LNCaP clone FGC (cell line): Measurements from ENCODE around the gene MAST4.
A peak's percentile ranks its signal among the peaks of the same experiment; 100 is the strongest.

Experiments
- DNase-seq: peaks from one replicate; pipeline ENCODE4 v3.0.0-alpha.2; 2011; ENCODE audit warnings: low read depth
- H3K4me3 ChIP-seq: 2 replicates; pipeline ENCODE4 v1.5.1; 2011; ENCODE audit warnings: mild to moderate bottlenecking, low read depth, low read length, control low read depth
- TF ChIP-seq, protein P1 (sequence below): IDR thresholded peaks from 2 replicates; pipeline ENCODE4 v1.5.1; 2012; ENCODE audit warnings: mild to moderate bottlenecking; ENCODE audit not compliant: control insufficient read depth, insufficient read depth; ENCODE audit errors: extremely low read depth

The MAST4 gene

DNA sequence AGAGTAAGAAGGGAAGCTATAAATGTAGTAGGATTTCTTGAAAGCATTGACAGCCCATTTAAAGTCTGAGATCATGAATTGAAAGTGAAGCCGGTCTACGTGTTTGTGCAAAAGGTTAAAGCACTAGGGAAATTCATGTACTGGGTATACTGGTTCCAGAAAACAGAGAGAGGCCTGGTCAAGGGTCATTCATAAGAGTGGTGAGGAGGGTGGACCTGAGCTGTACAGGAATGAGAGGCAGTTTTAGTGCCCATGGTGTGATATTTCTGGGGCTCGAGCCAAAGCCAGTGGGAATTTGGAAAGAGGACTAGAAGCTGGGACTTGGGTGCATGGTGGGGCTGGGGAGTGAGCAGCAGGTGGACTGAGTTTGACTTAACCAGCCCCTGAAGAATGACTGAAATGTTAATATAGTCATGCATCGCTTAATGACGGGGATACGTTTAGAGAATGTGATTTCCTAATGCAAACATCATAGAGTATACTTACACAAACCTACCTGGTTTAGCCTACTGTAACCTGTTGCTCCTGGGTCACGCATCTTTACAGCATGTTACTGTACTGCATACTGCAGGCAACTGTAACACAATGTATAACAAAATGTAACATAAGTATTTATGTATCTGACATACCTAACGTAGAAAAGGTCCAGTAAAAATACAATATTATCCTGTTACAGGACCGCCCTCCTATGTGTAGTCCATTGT is 173.0 kb downstream of the MAST4 start:
- TF ChIP-seq, protein P1, sequence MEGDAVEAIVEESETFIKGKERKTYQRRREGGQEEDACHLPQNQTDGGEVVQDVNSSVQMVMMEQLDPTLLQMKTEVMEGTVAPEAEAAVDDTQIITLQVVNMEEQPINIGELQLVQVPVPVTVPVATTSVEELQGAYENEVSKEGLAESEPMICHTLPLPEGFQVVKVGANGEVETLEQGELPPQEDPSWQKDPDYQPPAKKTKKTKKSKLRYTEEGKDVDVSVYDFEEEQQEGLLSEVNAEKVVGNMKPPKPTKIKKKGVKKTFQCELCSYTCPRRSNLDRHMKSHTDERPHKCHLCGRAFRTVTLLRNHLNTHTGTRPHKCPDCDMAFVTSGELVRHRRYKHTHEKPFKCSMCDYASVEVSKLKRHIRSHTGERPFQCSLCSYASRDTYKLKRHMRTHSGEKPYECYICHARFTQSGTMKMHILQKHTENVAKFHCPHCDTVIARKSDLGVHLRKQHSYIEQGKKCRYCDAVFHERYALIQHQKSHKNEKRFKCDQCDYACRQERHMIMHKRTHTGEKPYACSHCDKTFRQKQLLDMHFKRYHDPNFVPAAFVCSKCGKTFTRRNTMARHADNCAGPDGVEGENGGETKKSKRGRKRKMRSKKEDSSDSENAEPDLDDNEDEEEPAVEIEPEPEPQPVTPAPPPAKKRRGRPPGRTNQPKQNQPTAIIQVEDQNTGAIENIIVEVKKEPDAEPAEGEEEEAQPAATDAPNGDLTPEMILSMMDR, result no peak
- H3K4me3 ChIP-seq, result no peak overlapping the region
- no peak for DNase-seq

DNA sequence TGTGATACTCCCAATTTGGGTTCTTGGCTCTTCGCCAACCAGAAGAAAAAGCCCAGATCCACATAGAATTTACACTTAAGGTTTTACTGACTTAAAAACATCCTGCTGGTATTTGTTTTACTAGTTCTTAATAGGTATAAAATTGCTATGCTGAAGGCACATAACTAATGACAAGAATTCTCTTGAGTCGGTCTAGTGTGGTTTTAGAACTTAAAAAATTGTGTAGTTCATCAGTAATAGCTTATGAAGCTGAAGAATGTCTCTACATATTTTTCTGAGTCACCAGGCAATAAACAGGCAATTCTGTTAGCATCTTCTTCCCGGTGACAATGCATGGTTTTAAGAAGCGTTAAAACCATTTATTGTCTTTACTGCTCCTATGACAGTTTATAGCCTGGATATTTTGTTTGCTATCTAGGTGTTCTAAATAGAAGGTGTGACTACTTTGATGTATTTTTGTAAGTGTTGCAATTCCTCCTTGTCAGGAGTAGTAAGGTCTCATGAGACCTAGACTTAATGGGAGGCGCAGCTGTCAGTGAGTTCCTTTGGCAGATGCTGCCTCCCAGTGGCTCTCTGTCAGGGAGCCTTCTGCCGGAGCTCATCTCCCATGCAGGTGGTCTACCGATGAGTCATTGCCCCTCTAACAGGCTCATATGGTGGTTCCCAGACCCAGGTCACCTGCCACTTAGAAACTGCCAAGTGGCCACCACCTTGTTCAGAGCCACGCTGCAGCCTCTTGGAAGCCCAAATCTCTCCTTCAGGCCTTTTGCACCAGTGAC is 173.8 kb downstream of the MAST4 start:
- DNase-seq, result no peak
- TF ChIP-seq, protein P1, result peak; percentile 58
- H3K4me3 ChIP-seq, result no peak overlapping the region

DNA sequence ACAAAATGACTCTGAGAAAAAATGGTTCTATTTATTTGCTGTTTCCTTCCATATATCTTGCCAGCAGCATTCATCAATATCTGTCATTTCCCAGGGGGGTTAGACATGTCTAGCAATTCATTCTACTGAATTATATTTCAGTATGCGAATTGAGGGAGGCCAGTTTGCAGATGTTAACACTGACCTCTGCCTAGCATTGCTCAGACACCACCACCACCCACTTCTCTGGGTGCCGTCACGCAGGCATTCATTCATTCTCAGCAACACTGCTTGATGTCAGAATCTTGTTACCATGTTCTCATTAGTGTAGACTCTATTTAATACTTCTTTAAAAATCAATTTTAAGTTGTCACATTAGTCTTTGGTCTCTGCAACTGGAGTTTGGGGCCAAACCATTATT is 181.7 kb downstream of the MAST4 start:
- no peak for DNase-seq
- TF ChIP-seq, protein P1, result no peak
- H3K4me3 ChIP-seq, result no peak overlapping the region

DNA sequence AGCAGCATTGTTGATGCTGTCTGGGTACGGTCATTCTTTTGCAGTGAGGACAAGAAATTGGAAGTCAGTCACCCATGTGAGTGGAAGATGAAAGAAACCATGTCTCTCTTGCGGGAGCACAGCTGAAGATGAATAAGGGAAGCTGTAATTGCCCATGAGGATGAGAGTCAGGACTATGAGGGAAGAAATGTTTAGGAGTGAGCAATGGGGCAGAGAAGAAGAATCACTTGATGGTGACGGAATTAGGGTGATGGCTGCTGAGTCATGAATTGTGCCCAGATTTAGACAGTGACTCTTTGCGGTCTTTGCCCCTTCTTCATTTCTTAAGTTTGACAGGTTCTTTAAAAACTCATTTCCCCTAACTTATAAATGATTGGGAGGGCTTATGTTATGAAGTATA is 183.3 kb downstream of the MAST4 start:
- TF ChIP-seq, protein P1, result no peak
- DNase-seq, result no peak
- no peak overlapping the region for H3K4me3 ChIP-seq

- TF ChIP-seq, protein P1, result no peak
- no peak overlapping the region for H3K4me3 ChIP-seq
- no peak for DNase-seq
Observed at GRCh38 chr5:66788556-66788955, 192.4 kb downstream of the MAST4 start.

DNA sequence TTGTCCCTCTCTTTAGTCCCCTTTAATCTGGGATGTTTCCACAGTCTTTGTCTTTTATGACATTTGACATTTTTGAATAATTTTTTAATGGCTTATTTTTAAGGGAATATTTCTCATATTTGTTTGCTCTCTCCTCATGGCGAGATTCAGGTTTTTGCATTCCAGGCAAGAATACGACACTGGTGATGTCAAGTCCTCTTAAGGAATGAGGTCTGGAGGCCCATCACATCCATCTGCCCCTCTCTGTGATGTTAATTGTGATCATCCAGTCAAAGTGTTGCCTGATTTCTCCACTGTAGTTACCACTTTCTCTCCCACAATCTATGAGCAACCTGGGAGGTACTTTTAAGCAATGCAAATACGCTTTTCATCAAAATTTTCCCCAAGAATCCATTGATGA is 193.2 kb downstream of the MAST4 start:
- H3K4me3 ChIP-seq, result no peak overlapping the region
- no peak for DNase-seq
- TF ChIP-seq, protein P1, result no peak
